DMS53 (cell line): ENCODE results near the gene FHDC1.

Experiments used
- DNase-seq: peaks from one replicate; lab custom pipeline; 2025; lab: John Stamatoyannopoulos, UW

FHDC1 gene

GRCh38 chr4:152957437-152958171, 21.5 kb downstream of the FHDC1 start:
- DNase-seq, result no peak

DNA sequence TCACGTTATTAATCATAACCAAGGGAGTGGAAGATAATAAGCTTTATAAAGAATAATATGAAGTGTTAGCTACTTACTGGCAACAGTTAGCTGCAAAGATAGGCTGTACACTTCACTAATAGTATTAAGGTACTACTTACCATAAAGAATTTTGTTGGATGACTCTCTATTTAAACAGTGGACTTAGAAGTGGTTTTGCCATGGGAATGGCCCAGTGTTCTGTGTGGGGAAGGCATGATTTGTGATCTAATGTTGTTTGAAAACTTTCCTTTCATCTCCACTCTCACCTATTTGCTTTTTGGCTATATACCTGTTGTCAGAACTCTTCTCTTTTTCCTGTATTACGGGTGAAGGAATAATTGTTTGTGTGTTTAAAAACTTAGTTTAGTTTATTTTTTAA, 23.0 kb downstream of the FHDC1 start:
- DNase-seq, result peak; percentile 34

- DNase-seq, result no peak
Observed at GRCh38 chr4:152960082-152960481, 24.0 kb downstream of the FHDC1 start.

GRCh38 chr4:152961014-152961772, 25.1 kb downstream of the FHDC1 start:
- no peak for DNase-seq

GRCh38 chr4:152961773-152962115, 25.6 kb downstream of the FHDC1 start:
- DNase-seq, result no peak

DNA sequence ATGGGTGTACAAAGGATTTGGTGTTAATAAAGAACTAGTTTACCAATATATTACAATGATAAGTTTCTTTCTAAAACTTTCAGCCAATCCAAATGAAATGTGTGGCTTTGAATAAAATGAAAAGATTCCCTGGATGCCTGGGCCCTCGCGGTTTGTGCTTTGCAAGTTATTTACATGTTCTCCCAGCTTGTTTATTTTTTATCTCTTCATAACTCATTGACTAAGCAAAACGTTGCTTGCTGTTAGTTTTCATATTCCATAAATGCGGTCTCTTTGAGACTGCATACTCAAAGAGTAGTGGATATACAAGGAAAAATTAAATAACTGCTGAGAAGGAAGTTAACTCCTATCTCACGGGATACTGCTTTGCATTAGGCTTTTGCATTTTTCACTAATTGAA, 26.0 kb downstream of the FHDC1 start:
- no peak for DNase-seq

GRCh38 chr4:152964335-152964734, 28.2 kb downstream of the FHDC1 start:
- no peak for DNase-seq

DNA sequence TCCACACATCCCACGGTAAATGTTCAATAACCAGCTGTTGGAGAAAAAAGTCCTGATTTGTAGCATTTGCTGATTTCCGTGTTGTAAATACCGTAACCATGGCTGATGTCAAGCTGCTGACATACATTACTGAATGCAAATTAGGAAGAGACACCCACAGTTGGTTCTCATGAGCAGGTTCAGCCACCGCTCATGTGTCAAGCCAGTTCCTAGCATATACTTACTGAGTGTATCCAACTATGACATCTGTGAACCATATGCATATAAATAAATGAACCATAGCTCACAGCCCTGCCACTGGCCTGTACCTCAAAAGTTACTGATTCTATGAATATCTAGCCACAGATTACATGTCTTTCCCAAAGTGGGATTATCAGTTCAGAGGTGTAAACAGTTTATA, 29.5 kb downstream of the FHDC1 start:
- DNase-seq, result no peak

GRCh38 chr4:152967907-152968306, 31.8 kb downstream of the FHDC1 start:
- no peak for DNase-seq

GRCh38 chr4:152968806-152969394, 32.8 kb downstream of the FHDC1 start:
- DNase-seq, result no peak

DNA sequence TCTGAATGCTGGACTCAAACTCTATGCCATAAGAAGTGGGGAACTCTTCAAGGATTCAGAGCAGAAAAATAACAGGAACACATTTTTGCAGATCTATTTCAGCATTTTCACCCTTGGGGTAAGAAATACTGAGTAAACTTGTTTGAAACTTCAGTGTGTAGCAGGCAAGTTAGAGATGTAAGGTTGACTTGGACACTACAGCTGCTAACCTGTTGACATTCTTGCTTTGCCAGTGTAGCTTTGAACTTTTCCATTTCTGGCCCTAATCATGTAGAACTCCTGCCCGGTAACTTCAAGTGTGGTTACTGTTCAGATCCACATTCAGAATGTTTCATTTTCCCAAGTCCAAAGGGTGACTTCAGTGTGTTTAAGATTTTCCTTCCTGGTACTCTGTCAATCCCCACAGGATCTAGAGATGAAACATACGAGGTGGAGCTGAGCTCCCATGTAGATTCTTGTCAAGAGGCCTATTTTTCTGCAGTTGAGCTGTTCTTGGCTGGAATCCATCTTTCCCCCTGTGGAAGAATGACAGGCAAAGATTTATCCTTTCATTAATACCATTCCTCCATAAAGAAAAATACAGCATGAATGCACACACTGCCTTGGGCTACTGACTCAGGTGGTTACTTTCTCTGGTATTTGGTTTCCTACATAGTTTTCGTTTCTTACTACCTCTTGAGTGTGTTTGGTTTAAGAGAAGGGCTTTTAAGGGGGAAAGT, 34.1 kb downstream of the FHDC1 start:
- DNase-seq, result no peak

DNA sequence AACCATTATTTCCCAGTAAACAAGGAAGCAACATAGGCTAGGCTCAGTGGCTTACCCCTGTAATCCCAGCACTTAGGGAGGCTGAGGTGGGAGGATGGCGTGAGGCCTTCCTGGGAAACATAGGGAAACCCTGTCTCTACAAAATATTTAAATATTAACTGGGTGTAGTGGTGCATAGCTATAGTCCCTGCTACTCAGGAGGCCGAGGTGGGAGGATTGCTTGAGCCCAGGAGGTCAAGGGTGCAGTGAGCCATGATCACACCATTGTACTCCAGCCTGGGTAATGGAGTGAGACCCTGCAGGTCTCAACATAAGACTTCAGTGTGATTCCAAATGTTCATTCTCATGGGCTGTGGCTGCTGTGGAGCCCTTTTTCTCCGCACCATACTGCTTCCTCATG, 34.9 kb downstream of the FHDC1 start:
- DNase-seq, result no peak

DNA sequence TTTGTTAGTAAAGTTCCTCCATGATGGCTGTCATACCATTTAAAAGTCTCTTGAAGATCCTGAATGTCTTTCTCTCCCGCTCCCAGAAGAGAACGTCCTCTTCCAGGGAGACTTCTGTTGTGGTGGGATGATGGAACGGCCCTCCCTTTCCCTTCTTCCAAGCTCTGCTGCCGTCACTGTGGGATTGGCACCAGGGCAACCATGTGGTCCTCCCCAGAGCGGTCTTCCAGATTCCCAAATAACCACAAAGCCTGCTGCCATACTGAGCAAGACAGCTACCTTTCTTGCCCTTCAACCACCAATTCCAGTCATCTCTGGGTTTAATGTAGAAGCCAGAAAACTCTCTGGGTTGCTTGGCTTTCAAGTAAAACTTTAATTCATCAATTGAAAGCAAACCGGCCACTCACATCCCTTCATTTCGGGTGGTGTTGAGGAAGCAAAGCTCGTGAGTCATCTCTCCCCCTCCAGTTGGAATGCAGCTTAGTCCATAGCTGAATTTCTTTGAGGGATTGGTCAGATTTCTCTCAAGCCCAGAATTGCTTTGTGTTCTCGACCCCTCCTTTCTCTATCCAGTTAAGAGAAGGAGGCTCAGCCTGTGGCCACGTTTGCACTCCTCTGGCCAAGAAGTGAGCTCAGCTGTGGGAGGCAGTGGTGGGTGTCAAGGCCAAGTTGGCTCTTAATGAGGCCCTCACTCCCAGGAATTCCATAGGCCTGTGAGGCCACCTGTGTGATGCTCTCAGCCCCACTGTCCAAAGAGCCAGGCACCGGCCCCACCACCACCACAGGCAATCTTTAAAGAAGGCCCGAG, 36.9 kb downstream of the FHDC1 start:
- no peak for DNase-seq

- no peak for DNase-seq
Observed at GRCh38 chr4:152973629-152974467, 37.7 kb downstream of the FHDC1 start.

DNA sequence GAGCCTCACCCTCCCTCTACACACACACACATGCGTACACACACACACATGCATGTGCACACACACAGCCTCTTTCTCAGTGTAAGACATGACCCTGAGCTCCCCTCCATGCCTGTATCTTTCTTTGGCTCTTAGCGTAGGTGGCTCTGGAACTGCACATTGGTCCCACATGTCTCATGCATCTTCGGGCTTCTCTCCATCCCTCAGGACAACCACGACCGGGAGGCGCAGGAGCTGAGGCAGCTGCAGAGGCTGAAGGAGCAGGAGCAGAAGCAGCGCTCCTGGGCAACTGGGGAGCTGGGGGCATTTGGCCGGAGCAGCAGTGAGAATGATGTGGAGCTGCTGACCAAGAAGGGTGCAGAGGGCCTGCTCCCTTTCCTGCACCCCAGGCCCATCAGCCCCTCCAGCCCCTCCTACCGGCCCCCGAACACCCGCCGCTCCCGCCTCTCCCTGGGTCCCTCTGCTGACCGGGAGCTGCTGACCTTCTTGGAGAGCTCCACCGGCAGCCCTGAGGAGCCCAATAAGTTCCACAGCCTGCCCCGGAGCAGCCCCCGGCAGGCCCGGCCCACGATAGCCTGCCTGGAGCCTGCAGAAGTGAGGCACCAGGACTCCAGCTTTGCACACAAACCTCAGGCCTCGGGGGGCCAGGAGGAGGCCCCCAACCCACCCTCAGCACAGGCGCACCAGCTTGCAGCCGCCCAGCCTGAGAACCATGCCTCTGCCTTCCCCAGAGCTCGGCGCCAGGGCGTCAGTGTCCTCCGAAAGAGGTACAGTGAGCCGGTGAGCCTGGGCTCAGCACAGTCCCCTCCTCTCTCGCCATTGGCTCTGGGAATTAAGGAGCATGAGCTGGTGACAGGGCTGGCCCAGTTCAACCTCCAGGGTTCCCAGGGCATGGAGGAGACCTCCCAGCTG, 38.6 kb downstream of the FHDC1 start:
- DNase-seq, result no peak

DNA sequence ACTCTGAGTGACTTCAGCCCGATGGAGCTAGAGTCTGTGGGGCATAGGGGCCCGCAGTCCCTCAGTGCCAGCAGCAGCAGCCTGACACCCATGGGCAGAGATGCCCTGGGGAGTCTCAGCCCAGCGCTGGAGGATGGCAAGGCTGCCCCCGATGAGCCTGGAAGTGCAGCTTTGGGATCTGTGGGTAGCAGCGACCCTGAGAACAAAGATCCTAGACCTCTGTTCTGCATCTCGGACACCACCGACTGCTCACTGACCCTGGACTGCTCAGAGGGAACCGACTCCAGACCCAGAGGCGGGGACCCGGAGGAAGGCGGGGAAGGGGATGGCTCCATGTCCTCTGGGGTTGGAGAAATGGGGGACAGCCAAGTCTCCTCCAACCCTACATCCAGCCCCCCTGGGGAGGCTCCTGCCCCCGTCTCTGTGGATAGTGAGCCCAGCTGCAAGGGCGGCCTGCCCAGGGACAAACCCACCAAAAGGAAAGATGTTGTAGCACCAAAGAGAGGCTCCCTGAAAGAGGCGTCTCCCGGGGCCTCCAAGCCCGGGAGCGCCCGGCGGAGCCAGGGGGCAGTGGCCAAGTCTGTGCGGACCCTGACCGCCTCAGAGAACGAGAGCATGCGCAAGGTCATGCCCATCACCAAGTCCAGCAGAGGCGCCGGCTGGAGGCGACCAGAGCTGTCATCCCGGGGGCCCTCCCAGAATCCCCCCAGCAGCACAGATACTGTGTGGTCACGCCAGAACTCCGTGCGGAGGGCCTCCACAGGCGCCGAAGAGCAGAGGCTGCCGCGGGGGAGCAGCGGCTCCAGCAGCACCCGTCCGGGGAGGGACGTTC, 39.5 kb downstream of the FHDC1 start:
- no peak for DNase-seq

- DNase-seq, result no peak
Observed at GRCh38 chr4:152976212-152976761, 40.2 kb downstream of the FHDC1 start.

DNA sequence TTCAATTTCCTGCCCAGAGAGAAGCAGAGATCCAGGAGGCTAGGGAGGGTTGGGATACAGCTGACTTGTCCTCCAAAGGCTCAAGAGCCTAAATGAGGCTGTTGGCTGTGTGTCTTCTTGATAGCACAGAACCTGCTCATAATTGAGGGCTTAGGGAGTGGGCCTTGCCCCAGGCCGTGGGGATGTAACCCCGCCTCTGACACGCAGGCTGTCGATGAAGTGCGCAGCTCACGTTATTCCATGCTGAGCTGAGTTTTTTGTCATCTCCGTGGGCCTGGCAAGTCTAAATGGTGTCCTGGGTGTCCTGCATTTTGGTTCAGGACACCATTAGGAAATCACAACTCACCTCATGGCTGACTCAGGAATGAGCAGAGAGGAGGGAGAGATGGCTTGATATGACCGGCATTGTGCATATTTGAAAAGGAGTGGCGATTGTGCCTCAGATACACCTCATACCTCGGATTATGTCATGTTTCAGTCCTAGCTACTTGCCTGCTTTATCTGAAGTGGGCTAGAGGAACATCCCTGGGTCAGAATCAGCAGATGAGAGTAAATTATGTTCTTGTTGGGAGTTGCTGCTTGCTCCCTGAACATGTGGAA, 43.7 kb downstream of the FHDC1 start:
- no peak for DNase-seq
